KMS-11 (cell line): ENCODE results near the gene ADGRB2.

Experiments used
- H2AFZ ChIP-seq: fragments of 200-600 bp; sonication (generic); 2 replicates; pipeline ENCODE4 v1.6.1; 2016; ENCODE audit warnings: antibody characterized with exemption, mixed run types, low read depth
- H3K27ac ChIP-seq: fragments of 200-600 bp; sonication (generic); 2 replicates; pipeline ENCODE4 v1.6.1; 2016; ENCODE audit warnings: mild to moderate bottlenecking, mixed run types
- H3K27me3 ChIP-seq: fragments of 200-600 bp; sonication (generic); 2 replicates; pipeline ENCODE4 v1.6.1; 2017; ENCODE audit warnings: mild to moderate bottlenecking, low read depth, mixed run types, moderate library complexity; ENCODE audit not compliant: insufficient read depth
- H3K36me3 ChIP-seq: fragments of 200-600 bp; sonication (generic); 2 replicates; pipeline ENCODE4 v1.6.1; 2017; ENCODE audit warnings: mild to moderate bottlenecking, mixed run types; ENCODE audit not compliant: insufficient read depth
- H3K4me1 ChIP-seq: fragments of 200-600 bp; sonication (generic); 2 replicates; pipeline ENCODE4 v1.6.1; 2016; ENCODE audit warnings: mild to moderate bottlenecking, low read depth, mixed run types; ENCODE audit not compliant: poor library complexity, severe bottlenecking
- H3K4me2 ChIP-seq: fragments of 200-600 bp; sonication (generic); 2 replicates; pipeline ENCODE4 v1.7.0; 2016; ENCODE audit warnings: mild to moderate bottlenecking, mixed run types
- H3K4me3 ChIP-seq: fragments of 200-600 bp; sonication (generic); IDR thresholded peaks from 2 replicates; pipeline ENCODE4 v1.6.1; 2017; ENCODE audit warnings: low read depth, low read length, mixed read lengths; ENCODE audit not compliant: insufficient read depth
- H3K79me2 ChIP-seq: fragments of 200-600 bp; sonication (generic); 2 replicates; pipeline ENCODE4 v1.6.1; 2016; ENCODE audit warnings: low read depth, mixed run types; ENCODE audit not compliant: insufficient read depth
- H3K9ac ChIP-seq: fragments of 200-600 bp; sonication (generic); 2 replicates; pipeline ENCODE4 v1.6.1; 2016; ENCODE audit warnings: mild to moderate bottlenecking, mixed run types
- H4K20me1 ChIP-seq: fragments of 200-600 bp; sonication (generic); 2 replicates; pipeline ENCODE4 v1.6.1; 2016; ENCODE audit warnings: mild to moderate bottlenecking, mixed run types; ENCODE audit not compliant: insufficient read depth
- TF ChIP-seq, protein P1 (sequence below): fragments of 200-600 bp; sonication (generic); conservative IDR thresholded peaks from 2 replicates; pipeline ENCODE4 v1.6.1; 2017; ENCODE audit warnings: low read depth, mild to moderate bottlenecking, antibody characterized with exemption, low read length, moderate library complexity, mixed read lengths

Gene ADGRB2

DNA sequence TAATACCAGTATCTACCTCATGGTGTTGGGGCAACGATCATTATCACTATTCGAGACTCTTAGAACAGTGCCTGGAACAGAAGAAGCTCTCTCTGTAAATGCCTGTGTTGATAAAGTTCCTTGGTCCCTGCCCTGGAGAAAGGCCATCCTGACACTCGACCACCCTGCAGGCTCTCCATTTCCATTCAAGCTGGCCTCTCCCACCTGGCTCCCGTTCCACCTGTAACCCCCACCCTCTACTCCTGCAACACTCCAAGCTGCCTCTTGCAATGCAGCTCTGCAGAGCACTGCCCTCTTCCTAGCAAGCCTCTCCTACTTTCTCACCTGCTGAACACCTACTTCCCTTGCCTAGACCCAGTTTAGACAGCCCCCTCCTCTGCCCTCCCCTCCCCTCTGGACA is 45.6 kb upstream of the ADGRB2 start:
- H3K9ac ChIP-seq = no peak overlapping the region
- H3K27ac ChIP-seq = no peak overlapping the region
- H3K4me3 ChIP-seq = no peak overlapping the region
- no peak overlapping the region for H2AFZ ChIP-seq
- no peaks in the 10 kb centered on the region for H3K36me3 ChIP-seq
- no peaks in the 10 kb centered on the region; the same call in 1 of the 2 replicates for H3K27me3 ChIP-seq
- no peak overlapping the region for H3K4me2 ChIP-seq
- no peaks in the 10 kb centered on the region for H3K79me2 ChIP-seq
- H4K20me1 ChIP-seq = no peaks in the 10 kb centered on the region
- TF ChIP-seq, protein P1, sequence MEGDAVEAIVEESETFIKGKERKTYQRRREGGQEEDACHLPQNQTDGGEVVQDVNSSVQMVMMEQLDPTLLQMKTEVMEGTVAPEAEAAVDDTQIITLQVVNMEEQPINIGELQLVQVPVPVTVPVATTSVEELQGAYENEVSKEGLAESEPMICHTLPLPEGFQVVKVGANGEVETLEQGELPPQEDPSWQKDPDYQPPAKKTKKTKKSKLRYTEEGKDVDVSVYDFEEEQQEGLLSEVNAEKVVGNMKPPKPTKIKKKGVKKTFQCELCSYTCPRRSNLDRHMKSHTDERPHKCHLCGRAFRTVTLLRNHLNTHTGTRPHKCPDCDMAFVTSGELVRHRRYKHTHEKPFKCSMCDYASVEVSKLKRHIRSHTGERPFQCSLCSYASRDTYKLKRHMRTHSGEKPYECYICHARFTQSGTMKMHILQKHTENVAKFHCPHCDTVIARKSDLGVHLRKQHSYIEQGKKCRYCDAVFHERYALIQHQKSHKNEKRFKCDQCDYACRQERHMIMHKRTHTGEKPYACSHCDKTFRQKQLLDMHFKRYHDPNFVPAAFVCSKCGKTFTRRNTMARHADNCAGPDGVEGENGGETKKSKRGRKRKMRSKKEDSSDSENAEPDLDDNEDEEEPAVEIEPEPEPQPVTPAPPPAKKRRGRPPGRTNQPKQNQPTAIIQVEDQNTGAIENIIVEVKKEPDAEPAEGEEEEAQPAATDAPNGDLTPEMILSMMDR = no peak
- no peaks in the 10 kb centered on the region for H3K4me1 ChIP-seq

DNA sequence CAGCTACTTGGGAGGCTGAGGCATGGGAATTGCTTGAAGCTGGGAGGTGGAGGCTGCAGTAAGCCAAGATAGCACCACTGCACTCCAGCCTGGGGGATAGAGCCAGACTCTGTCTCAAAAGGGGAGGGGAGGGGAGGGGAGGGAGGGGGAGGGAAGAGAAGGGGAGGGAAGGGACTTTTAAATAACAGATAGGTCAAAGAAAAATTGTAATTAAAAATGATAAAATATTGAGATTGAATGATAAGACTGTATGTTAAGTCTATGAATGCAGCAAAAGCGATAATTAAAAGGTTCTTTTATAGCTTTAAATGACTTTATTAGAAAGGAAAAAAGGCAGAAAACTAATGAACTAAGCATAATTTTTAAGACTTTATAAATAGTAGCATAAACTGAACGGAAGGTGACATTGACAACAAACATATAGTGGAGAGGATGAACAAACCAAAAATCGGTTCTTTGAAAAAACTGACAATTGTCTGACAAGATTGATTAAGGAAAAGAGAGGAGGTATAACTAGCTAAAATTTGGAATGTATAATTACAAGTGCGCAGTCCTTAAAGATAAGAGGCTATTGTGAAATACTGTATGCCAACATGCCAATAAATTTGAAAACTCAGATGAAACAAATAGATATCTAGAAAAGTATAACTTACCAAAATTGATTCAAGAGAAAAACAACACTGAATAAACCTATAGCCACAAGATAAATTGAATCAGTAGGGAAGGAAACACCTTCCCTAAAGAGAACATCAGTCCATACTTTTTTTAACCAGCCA is 43.3 kb upstream of the ADGRB2 start:
- Histone ChIP-seq H3K4me2 (no peak overlapping the region), H3K36me3 (no peaks in the 10 kb centered on the region), H4K20me1 (no peaks in the 10 kb centered on the region; the same call in 1 of the 2 replicates), H3K27me3 (no peaks in the 10 kb centered on the region; the same call in 1 of the 2 replicates), H2AFZ (no peak overlapping the region), H3K27ac (no peak overlapping the region), H3K79me2 (no peaks in the 10 kb centered on the region), H3K4me1 (no peaks in the 10 kb centered on the region), H3K4me3 (no peak overlapping the region), H3K9ac (no peak overlapping the region)
- TF ChIP-seq, protein P1 = no peak

DNA sequence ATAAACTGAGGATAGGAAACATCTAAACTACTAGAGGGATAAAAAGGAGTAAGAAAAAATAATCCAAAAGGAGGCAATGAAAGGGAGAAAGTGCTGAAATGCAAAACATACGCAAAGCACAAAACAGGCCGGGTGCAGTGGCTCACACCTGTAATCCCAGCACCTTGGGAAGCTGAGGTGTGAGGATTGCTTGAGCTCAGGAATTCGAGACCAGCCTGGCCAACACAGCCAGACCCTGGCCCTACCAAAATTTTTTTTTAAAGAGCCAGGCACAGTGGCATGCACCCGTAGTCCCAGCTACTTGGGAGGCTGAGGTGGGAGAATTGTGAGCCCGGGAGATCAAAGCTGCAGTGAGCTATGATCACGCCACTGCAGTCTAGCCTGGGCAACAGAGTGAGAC is 41.2 kb upstream of the ADGRB2 start:
- H3K4me2 ChIP-seq = no peak overlapping the region
- no peaks in the 10 kb centered on the region for H3K36me3 ChIP-seq
- H3K79me2 ChIP-seq = no peaks in the 10 kb centered on the region
- TF ChIP-seq, protein P1 = no peak
- no peaks in the 10 kb centered on the region; the same call in 1 of the 2 replicates for H3K27me3 ChIP-seq
- no peaks in the 10 kb centered on the region; the same call in 1 of the 2 replicates for H4K20me1 ChIP-seq
- H3K4me1 ChIP-seq = no peaks in the 10 kb centered on the region
- H3K9ac ChIP-seq = no peak overlapping the region
- H3K4me3 ChIP-seq = no peak overlapping the region
- H2AFZ ChIP-seq = no peak overlapping the region
- H3K27ac ChIP-seq = no peak overlapping the region

DNA sequence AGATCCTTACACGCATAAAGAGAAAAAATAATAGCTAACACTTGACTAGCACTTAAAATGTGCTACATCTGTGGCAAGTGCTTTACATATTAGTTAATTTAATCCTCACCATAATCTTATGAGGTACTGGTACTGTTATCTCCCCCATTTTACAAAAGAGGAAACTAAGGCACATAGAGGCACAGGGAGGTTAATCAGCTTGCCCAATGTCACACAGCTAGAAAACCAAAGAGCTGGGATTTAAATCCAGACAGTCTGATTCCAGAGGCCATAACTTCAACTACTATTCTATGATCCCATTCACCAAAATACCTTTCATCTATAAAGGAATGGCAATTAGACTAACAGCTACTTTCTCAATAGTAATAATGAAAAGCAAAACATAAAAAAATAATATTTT is 40.0 kb upstream of the ADGRB2 start:
- Histone ChIP-seq H3K4me2 (no peak overlapping the region), H3K36me3 (no peaks in the 10 kb centered on the region), H2AFZ (no peak overlapping the region), H3K4me3 (no peak overlapping the region), H3K27ac (no peak overlapping the region), H3K79me2 (no peaks in the 10 kb centered on the region), H4K20me1 (no peaks in the 10 kb centered on the region; the same call in 1 of the 2 replicates), H3K4me1 (no peaks in the 10 kb centered on the region), H3K9ac (no peak overlapping the region), H3K27me3 (peaks cover 5% of the 10 kb centered on the region; the same call in 1 of the 2 replicates)
- TF ChIP-seq, protein P1 = no peak
